Epithelial cell of proximal tubule (primary cell): ENCODE data around the gene ECEL1. TPM values are rescaled to one million over a fixed set of nuclear protein-coding genes. Genes with fewer than 3 reads are reported as not detected.

Experiments
- DNase-seq: peaks from one replicate; pipeline ENCODE4 v3.0.0-alpha.2; 2011; ENCODE audit warnings: low read depth
- H3K4me3 ChIP-seq: 2 replicates; pipeline ENCODE4 v1.5.1; 2011; ENCODE audit warnings: low read depth, mild to moderate bottlenecking, low read length
- total RNA-seq: library from RNA; depleted of rRNA; stranded (reverse); fragments of >200 nt; gene quantifications from 2 replicates; pipeline ENCODE4 v1.2.3, GENCODE V29; 2015
- TF ChIP-seq, protein P1 (sequence below): conservative IDR thresholded peaks from 2 replicates; pipeline ENCODE4 v1.5.1; 2012; ENCODE audit warnings: low read depth, mild to moderate bottlenecking, low read length

ECEL1 gene
- total RNA-seq, 1 donor from 2014 or later = not detected

DNA sequence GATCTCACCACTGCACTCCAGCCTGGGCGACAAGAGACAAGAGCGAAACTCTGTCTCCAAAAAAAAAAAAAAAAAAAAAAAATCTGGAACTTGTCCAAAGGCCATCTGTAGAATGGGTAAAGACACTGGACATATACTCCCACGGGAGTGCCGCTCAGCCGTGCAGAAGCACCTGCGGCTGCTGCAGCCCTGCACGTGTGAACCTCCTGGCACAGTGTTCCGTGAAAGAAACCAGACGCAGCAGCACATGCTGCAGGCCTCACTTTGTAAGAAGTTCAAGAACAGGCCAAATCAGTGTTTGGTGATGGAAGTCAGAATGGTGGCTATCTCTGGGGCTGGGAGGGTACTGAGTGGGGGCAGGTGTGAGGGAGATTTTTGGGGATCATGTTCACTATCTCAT is 44.8 kb upstream of the ECEL1 start:
- H3K4me3 ChIP-seq = no peak overlapping the region
- TF ChIP-seq, protein P1, sequence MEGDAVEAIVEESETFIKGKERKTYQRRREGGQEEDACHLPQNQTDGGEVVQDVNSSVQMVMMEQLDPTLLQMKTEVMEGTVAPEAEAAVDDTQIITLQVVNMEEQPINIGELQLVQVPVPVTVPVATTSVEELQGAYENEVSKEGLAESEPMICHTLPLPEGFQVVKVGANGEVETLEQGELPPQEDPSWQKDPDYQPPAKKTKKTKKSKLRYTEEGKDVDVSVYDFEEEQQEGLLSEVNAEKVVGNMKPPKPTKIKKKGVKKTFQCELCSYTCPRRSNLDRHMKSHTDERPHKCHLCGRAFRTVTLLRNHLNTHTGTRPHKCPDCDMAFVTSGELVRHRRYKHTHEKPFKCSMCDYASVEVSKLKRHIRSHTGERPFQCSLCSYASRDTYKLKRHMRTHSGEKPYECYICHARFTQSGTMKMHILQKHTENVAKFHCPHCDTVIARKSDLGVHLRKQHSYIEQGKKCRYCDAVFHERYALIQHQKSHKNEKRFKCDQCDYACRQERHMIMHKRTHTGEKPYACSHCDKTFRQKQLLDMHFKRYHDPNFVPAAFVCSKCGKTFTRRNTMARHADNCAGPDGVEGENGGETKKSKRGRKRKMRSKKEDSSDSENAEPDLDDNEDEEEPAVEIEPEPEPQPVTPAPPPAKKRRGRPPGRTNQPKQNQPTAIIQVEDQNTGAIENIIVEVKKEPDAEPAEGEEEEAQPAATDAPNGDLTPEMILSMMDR = no peak
- no peak for DNase-seq

DNA sequence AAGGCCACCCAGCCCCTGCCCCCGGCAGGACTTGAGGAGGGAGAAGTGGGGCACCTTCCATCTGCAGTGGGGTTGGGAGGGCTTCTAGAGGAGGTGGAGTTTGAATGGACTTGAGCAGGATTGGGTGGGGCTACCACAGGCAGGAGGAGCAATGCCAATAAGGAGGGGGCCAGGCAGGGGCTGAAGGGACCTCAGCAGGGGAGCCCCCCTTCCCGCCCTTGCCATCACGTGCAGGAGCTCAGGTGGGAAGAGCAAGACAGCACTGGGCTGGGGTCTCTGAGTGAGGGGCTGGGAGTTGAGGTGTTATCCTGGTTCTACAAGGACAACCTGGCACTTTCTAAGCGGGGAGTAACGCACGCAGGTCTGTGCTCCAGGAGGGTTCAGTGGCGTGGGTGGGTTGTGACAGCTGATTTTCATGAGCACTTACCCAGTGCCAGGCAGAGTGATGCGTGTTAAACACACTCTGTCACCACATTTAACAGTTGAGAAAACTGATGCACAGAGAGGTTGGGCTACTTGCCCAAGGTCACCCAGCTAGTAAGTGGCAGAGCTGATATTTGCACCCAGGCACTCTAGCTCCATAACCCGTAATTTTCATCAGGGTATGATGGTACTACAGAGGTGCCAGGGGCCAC is 43.1 kb upstream of the ECEL1 start:
- DNase-seq = no peak
- TF ChIP-seq, protein P1 = no peak
- no peak overlapping the region for H3K4me3 ChIP-seq

DNA sequence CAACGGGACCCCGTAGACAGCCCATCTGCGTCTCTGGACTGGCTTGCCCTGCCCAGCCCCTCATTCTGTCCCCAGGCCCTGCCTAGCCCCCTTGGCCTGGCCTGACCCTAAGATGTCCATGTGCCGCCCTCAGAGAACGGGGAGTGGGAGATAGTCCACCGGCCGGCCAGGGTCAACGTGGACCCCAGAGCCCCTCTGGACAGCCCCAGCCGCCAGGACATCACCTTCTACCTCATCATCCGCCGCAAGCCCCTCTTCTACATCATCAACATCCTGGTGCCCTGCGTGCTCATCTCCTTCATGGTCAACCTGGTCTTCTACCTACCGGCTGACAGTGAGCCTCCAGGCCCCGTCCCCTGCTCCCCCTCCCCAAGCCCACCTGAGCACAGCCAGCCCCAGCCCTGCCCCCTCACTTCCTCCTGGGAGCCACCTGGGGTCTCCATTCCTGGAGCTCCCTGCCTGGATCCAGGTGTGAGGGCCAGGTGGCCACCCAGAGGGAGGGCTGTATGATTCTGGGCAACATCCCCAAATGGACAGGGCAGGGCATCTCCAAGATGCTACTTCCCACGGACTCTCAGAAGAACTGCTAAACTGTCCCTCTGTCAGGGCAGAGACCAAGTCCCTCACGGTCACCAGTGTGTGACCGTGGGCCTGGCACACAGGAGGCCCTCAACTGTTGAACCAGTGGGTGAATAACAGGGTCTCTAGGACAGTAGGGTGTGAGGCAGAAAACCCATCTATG is 42.3 kb upstream of the ECEL1 start:
- DNase-seq = no peak
- TF ChIP-seq, protein P1 = no peak
- H3K4me3 ChIP-seq = no peak overlapping the region

DNA sequence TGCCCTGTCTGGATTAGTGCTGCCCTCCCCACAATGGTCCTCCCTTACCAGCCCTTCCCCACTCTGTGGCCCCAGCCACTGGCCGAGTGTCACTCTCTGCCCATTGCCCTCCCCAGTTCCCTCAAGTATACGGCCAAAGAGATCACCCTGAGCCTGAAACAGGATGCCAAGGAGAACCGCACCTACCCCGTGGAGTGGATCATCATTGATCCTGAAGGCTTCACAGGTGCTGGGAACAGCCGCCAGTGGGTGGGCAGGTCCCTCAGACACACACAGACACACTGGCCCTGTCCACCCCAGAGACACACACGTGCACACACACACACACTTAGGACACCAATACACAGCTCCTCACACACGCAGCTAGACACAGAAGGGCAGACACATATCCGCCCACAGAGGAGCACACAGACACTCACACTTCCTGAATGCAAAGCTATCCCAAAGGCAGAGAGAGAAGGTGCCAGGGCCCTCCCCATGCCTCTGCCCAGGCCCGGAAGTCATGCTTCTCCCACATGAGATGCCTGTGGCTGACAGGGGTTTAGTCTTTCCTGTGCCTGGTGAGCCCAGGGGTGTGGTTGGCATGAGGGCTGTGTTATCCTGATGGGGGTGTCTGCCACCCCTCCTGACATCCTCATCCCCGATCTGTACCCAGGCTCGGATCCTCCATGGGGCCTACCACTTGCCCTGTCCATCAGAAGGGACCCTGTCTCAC is 41.3 kb upstream of the ECEL1 start:
- DNase-seq = no peak
- no peak overlapping the region for H3K4me3 ChIP-seq
- TF ChIP-seq, protein P1 = no peak

DNA sequence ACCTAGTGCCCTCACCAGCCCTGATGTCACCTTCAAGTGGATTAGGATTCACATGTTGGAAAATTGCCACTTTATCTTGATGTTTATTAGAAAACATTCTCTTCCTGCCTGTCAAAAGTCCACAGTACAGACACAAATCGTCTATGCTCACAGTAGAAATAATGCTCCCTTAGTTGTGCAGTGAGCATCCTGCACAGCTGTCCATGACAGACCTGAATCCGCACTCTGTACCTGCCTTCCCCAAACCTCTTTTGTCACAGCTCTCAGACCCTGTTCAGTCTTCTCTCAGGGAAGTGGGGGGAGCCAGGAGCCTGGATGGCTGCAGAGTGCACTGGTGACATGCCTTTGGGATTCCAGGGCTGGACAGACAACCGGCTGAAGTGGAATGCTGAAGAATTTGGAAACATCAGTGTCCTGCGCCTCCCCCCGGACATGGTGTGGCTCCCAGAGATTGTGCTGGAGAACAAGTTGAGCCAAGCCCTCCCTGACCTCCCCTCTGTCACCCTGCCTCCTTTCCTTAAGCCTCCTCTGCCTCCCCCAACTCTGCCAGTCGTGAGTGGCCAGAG is 40.4 kb upstream of the ECEL1 start:
- TF ChIP-seq, protein P1 = no peak
- no peak for DNase-seq
- H3K4me3 ChIP-seq = no peak overlapping the region

DNA sequence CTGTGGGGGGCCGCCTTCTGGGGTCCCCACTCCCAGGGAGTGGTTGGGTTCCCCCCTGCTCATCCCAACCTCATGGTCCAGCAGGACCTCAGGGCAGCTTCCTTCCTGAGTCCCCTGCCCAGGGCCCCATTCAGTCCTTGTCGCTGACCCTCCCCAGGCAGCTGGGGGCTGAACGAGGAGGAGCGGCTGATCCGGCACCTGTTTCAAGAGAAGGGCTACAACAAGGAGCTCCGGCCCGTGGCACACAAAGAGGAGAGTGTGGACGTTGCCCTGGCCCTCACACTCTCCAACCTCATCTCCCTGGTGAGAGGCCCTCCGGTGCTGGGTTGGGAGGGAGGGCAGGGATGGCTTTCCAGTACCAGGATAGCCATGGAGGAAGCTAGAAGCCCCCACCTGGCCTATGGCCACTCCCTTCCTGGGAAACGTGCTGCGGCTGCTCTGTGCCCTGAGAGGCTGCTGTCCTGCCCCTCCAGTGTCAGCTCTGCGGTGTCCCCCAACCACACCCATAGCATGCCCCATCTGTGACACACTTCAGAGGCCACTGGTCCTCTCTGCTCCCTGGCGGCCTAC is 38.8 kb upstream of the ECEL1 start:
- TF ChIP-seq, protein P1 = no peak
- H3K4me3 ChIP-seq = no peak overlapping the region

More for the DNA sequence above, 38.8 kb upstream of the ECEL1 start:
- no peak for DNase-seq
